ENCODE data around the gene SLC35G1. TPM values are rescaled to one million over a fixed set of nuclear protein-coding genes. Genes with fewer than 3 reads are reported as not detected.

Gene SLC35G1
- total and polyA plus RNA-seq, 2 of the 13 experiments (the other 11 are each of a cell fraction or from before 2014, with no cell fraction given) = 2.5 to 4.5 TPM

DNA sequence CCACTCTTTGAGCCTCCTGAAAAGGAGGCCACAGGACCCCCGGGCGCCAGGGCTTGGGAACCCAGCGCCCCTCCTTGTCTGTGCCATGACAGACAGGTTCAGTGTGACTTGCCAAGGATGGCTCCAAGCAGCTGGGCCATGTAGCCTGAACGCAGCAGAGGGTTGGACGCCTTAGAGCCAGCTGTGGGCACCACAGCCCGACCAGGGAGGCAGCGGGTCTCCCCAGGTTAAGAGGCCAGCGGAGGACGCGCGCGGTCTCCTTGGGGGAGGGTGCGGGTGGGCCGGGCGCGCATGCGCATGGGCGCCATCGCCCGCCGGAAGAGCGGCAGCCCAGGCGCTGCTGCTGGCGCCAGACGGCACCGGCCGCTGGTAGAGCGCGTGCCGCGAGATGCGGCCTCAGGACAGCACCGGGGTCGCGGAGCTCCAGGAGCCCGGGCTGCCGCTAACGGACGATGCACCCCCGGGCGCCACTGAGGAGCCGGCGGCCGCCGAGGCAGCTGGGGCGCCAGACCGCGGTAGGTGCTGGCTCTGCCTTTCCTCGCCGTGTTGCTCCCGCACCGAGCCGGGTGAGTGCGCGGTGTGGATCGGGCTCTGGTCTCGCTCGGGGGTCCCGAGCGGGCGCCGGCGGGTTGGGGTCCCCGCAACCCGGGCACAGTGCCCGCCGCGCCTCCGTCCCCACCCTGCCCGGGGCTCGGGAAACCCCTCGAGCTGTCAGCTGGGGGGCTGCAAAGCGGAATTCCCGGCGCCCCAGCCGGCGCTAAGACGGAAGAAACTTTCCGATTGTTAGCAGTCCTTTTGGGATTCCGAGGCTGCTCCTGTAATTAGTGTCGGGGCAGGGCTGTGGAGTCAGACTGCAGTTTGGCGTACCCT, at the start of gene SLC35G1 (continued):
- no peak for TF ChIP-seq HCFC1 (IDR thresholded peaks at IDR 0.05; ENCODE audit: low read depth, low read length)
- no peak for TF ChIP-seq ZNF20 (CRISPR knock-in tag; IDR thresholded peaks at IDR 0.05)
- TF ChIP-seq ZNF644 (CRISPR knock-in tag; IDR thresholded peaks at IDR 0.05; ENCODE audit: low read depth) = no peak
- no peak for TF ChIP-seq DPF2 (CRISPR knock-in tag; IDR thresholded peaks at IDR 0.05; ENCODE audit: borderline replicate concordance, low read depth)
- no peak for TF ChIP-seq ZNF543 (CRISPR knock-in tag; IDR thresholded peaks at IDR 0.05)
- no peak for TF ChIP-seq DR1 (CRISPR knock-in tag; IDR thresholded peaks at IDR 0.05)
- no peak for TF ChIP-seq ZNF17 (CRISPR knock-in tag; IDR thresholded peaks at IDR 0.05)
- no peak for TF ChIP-seq ZKSCAN1 (IDR thresholded peaks at IDR 0.05; ENCODE audit: low read length)
- no peak for TF ChIP-seq ZFP90 (CRISPR knock-in tag; IDR thresholded peaks at IDR 0.05; ENCODE audit: borderline replicate concordance)
- TF ChIP-seq MTERF4 (CRISPR knock-in tag; IDR thresholded peaks at IDR 0.05) = no peak
- no peak for TF ChIP-seq ETV6 (CRISPR knock-in tag; conservative IDR thresholded peaks at IDR 0.05)
- TF ChIP-seq ZBTB1 (CRISPR knock-in tag; IDR thresholded peaks at IDR 0.05; ENCODE audit: borderline replicate concordance) = no peak
- TF ChIP-seq NCOR1 (IDR thresholded peaks at IDR 0.05; ENCODE audit: borderline replicate concordance, low read length) = no peak
- no peak for TF ChIP-seq TP53 (CRISPR knock-in tag; conservative IDR thresholded peaks at IDR 0.05)
- no peak for TF ChIP-seq ZNF510 (CRISPR knock-in tag; IDR thresholded peaks at IDR 0.05; ENCODE audit: low read depth)
- TF ChIP-seq, protein P1, sequence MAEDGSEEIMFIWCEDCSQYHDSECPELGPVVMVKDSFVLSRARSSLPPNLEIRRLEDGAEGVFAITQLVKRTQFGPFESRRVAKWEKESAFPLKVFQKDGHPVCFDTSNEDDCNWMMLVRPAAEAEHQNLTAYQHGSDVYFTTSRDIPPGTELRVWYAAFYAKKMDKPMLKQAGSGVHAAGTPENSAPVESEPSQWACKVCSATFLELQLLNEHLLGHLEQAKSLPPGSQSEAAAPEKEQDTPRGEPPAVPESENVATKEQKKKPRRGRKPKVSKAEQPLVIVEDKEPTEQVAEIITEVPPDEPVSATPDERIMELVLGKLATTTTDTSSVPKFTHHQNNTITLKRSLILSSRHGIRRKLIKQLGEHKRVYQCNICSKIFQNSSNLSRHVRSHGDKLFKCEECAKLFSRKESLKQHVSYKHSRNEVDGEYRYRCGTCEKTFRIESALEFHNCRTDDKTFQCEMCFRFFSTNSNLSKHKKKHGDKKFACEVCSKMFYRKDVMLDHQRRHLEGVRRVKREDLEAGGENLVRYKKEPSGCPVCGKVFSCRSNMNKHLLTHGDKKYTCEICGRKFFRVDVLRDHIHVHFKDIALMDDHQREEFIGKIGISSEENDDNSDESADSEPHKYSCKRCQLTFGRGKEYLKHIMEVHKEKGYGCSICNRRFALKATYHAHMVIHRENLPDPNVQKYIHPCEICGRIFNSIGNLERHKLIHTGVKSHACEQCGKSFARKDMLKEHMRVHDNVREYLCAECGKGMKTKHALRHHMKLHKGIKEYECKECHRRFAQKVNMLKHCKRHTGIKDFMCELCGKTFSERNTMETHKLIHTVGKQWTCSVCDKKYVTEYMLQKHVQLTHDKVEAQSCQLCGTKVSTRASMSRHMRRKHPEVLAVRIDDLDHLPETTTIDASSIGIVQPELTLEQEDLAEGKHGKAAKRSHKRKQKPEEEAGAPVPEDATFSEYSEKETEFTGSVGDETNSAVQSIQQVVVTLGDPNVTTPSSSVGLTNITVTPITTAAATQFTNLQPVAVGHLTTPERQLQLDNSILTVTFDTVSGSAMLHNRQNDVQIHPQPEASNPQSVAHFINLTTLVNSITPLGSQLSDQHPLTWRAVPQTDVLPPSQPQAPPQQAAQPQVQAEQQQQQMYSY (CRISPR knock-in tag; IDR thresholded peaks at IDR 0.05) = no peak
- no peak for TF ChIP-seq DNMT3B (CRISPR knock-in tag; conservative IDR thresholded peaks at IDR 0.05)
- peak; percentile 72 for TF ChIP-seq ZNF883 (CRISPR knock-in tag; IDR thresholded peaks at IDR 0.05; ENCODE audit: not compliant biosample characterization)
- TF ChIP-seq, protein P2, sequence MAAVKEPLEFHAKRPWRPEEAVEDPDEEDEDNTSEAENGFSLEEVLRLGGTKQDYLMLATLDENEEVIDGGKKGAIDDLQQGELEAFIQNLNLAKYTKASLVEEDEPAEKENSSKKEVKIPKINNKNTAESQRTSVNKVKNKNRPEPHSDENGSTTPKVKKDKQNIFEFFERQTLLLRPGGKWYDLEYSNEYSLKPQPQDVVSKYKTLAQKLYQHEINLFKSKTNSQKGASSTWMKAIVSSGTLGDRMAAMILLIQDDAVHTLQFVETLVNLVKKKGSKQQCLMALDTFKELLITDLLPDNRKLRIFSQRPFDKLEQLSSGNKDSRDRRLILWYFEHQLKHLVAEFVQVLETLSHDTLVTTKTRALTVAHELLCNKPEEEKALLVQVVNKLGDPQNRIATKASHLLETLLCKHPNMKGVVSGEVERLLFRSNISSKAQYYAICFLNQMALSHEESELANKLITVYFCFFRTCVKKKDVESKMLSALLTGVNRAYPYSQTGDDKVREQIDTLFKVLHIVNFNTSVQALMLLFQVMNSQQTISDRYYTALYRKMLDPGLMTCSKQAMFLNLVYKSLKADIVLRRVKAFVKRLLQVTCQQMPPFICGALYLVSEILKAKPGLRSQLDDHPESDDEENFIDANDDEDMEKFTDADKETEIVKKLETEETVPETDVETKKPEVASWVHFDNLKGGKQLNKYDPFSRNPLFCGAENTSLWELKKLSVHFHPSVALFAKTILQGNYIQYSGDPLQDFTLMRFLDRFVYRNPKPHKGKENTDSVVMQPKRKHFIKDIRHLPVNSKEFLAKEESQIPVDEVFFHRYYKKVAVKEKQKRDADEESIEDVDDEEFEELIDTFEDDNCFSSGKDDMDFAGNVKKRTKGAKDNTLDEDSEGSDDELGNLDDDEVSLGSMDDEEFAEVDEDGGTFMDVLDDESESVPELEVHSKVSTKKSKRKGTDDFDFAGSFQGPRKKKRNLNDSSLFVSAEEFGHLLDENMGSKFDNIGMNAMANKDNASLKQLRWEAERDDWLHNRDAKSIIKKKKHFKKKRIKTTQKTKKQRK (IDR thresholded peaks at IDR 0.05; ENCODE audit: low read length) = no peak

All from HepG2 (cell line).